Fibroblast of skin of right biceps (primary cell): ENCODE measurements around the gene DOCK4.
A peak's percentile ranks its signal among the peaks of the same experiment; 100 is the strongest.

Experiments
- DNase-seq: peaks from one replicate; pipeline ENCODE4 v3.0.0-alpha.2; 2013

DOCK4 gene

GRCh38 chr7:112069879-112070321, 136.3 kb downstream of the DOCK4 start:
- peak; percentile 35 for DNase-seq

GRCh38 chr7:112068967-112069366, 137.2 kb downstream of the DOCK4 start:
- DNase-seq, result no peak

GRCh38 chr7:112067632-112068540, 138.3 kb downstream of the DOCK4 start:
- DNase-seq, result no peak

GRCh38 chr7:112067200-112067599, 139.0 kb downstream of the DOCK4 start:
- DNase-seq, result no peak

- DNase-seq, result no peak
These were observed 140.4 kb downstream of the DOCK4 start for GRCh38 chr7:112065758-112066157.

- no peak for DNase-seq
These were observed 141.4 kb downstream of the DOCK4 start for GRCh38 chr7:112064627-112065385.

GRCh38 chr7:112063974-112064373, 142.2 kb downstream of the DOCK4 start:
- DNase-seq, result no peak

- no peak for DNase-seq
These were observed 145.1 kb downstream of the DOCK4 start for GRCh38 chr7:112061051-112061450.

GRCh38 chr7:112060625-112061024, 145.6 kb downstream of the DOCK4 start:
- DNase-seq, result no peak

- DNase-seq, result no peak
These were observed 146.5 kb downstream of the DOCK4 start for GRCh38 chr7:112059675-112060074.

- no peak for DNase-seq
These were observed 147.5 kb downstream of the DOCK4 start for GRCh38 chr7:112058686-112059085.

- DNase-seq, result peak; percentile 12
These were observed 149.8 kb downstream of the DOCK4 start for GRCh38 chr7:112056409-112056808.

- DNase-seq, result no peak
These were observed 152.5 kb downstream of the DOCK4 start for GRCh38 chr7:112053737-112054069.

- no peak for DNase-seq
These were observed 153.0 kb downstream of the DOCK4 start for GRCh38 chr7:112052993-112053736.

GRCh38 chr7:112052498-112052897, 153.7 kb downstream of the DOCK4 start:
- no peak for DNase-seq

- DNase-seq, result no peak
These were observed 155.8 kb downstream of the DOCK4 start for GRCh38 chr7:112050250-112050881.

GRCh38 chr7:112049555-112050249, 156.5 kb downstream of the DOCK4 start:
- DNase-seq, result no peak

GRCh38 chr7:112047421-112047820, 158.8 kb downstream of the DOCK4 start:
- no peak for DNase-seq

- no peak for DNase-seq
These were observed 161.0 kb downstream of the DOCK4 start for GRCh38 chr7:112045222-112045621.

- DNase-seq, result no peak
These were observed 163.6 kb downstream of the DOCK4 start for GRCh38 chr7:112042631-112043030.

- no peak for DNase-seq
These were observed 167.8 kb downstream of the DOCK4 start for GRCh38 chr7:112038353-112038752.

GRCh38 chr7:112036071-112036470, 170.1 kb downstream of the DOCK4 start:
- DNase-seq, result no peak
